Measurements from ENCODE around the gene ADAM10. TPM values are rescaled to one million over a fixed set of nuclear protein-coding genes. Genes with fewer than 3 reads are reported as not detected.
"Not testable (repeated sequence)": the region's sequence is repeated elsewhere in the genome, so short reads cannot be mapped to it uniquely, and the experiment has no call there.

ADAM10 gene
- total RNA-seq, 4 donors from 2014 or later: 51.6 to 111 (median 63.3) TPM

GRCh38 chr15:58604455-58604923 lies 145.0 kb downstream of the ADAM10 start:
- ATAC-seq (ENCODE audit: low FRiP score) (no peak), DNase-seq (ENCODE audit: low spot score) (no peak)
- no peak for TF ChIP-seq CTCF (IDR thresholded peaks at IDR 0.05)

DNA sequence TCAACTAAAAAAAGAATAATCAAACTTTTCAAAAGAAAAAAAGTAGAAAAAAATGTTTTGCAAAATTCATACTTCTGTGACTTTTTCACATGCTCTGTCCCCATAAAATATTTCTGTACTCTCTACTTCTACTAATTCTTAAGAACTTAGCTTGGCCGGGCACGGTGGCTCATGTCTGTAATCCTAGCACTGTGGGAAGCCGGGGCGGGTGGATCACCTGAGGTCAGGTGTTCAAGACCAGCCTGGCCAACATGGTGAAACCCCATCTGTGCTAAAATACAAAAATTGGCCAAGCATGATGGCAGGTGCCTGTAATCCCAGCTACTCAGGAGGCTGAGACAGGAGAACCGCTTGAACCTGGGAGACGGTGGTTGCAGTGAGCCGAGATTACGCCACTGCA lies 145.6 kb downstream of the ADAM10 start:
- ATAC-seq (ENCODE audit: low FRiP score); DNase-seq (ENCODE audit: low spot score): not testable (repeated sequence)

- ATAC-seq (ENCODE audit: low FRiP score) (no peak), DNase-seq (ENCODE audit: low spot score) (no peak)
- TF ChIP-seq CTCF (IDR thresholded peaks at IDR 0.05): no peak
Observed at GRCh38 chr15:58602823-58603222, 146.7 kb downstream of the ADAM10 start.

DNA sequence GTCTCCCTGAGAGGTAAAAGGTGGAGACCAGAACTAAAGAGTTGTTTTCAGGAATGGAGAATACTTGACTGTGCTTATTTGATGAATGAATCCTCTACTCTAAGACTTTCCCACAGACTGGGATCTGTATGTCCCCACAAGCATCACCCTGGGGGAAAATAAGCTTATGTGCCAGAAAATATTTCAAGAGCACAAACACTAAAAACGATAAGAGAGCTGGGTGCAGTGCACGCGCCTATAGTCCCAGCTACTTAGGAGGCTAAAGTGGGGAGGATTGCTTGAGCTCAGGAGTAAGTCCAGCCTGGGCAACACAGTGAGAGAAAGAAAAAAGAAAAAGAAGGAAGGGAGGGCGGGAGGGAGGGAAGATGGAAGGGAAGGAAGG lies 150.7 kb downstream of the ADAM10 start:
- no peak for ATAC-seq (ENCODE audit: low FRiP score)
- DNase-seq (ENCODE audit: low spot score): no peak
- no peak for TF ChIP-seq CTCF (IDR thresholded peaks at IDR 0.05)

DNA sequence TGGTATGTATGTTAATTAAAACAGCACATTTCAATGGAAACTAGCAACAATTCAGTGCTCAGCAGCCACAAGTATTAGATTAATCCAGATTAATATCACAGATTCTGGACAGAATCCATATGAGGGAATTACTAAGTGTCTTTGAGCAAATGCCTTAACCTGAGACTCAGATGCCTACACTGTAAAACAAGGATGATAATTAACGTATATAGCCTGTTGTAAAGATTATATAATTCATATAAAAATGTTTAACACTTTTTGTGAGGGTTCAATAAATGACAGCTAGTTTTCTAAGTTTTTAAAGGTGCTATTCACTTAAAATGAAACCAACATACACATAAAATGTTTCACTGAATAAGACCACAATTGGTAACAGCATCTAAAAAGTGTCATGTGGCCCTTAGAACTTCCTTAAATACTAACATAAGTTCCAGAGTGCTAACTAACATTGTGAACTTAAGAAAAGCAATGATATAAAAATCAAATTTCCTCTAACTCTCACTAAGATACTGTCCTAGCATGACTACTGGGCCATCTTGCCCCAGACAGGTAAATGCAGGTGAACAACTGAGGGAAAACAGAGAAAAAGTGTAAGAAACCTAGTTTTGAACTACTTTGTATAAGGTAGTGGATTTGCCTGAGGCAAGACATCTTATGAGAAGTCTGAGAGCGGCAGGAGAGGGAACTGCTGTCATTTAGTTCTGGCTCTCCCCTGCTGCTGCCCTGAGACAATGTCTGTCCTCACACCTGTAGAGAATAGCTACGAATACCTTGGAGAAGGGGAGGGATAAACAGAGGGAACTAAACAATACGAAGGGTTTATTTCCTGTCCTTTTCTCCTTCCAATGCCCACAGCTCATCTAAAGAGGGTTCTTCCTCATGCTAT lies 151.3 kb downstream of the ADAM10 start:
- no peak for TF ChIP-seq CTCF (IDR thresholded peaks at IDR 0.05)
- DNase-seq (ENCODE audit: low spot score): no peak
- no peak for ATAC-seq (ENCODE audit: low FRiP score)

GRCh38 chr15:58595516-58596263 lies 153.8 kb downstream of the ADAM10 start:
- ATAC-seq (ENCODE audit: low FRiP score) (no peak), DNase-seq (ENCODE audit: low spot score) (no peak)
- no peak for TF ChIP-seq CTCF (IDR thresholded peaks at IDR 0.05)

GRCh38 chr15:58594898-58595297 lies 154.6 kb downstream of the ADAM10 start:
- ATAC-seq (ENCODE audit: low FRiP score) (no peak), DNase-seq (ENCODE audit: low spot score) (no peak)
- no peak for TF ChIP-seq CTCF (IDR thresholded peaks at IDR 0.05)
